T-helper 17 cell (primary cell): ENCODE measurements around the gene GIPC2. TPM values are rescaled to one million over a fixed set of nuclear protein-coding genes. Genes with fewer than 3 reads are reported as not detected.
"Not testable (repeated sequence)": the region's sequence is repeated elsewhere in the genome, so short reads cannot be mapped to it uniquely, and the experiment has no call there.

ENCODE experiments used
- ATAC-seq: fragments of 150-1000 bp; cut with Tn5 transposase; 2 replicates; pipeline ENCODE4 v1.10.0; 2021; ENCODE audit warnings: mild to moderate bottlenecking, moderate library complexity
- DNase-seq, 3 donors: peaks; one replicate each; pipeline versions ENCODE4 v3.0.0 to v3.0.0-alpha.2; 2020 to 2021
- H3K9me3 ChIP-seq: one replicate; pipeline ENCODE4 v1.7.0; 2013; ENCODE audit warnings: low read length, mild to moderate bottlenecking; ENCODE audit not compliant: control insufficient read depth, poor library complexity, severe bottlenecking
- H3K27ac Mint-ChIP-seq: one replicate; pipeline ENCODE4 v1.8.0; 2022; ENCODE audit warnings: mild to moderate bottlenecking, moderate library complexity, mixed read lengths
- H3K27me3 Mint-ChIP-seq: one replicate; pipeline ENCODE4 v1.8.0; 2022; ENCODE audit warnings: mixed read lengths
- H3K36me3 Mint-ChIP-seq: one replicate; pipeline ENCODE4 v1.8.0; 2022; ENCODE audit warnings: low read depth, mixed read lengths
- H3K4me1 Mint-ChIP-seq: one replicate; pipeline ENCODE4 v1.8.0; 2022; ENCODE audit warnings: mild to moderate bottlenecking, mixed read lengths
- H3K4me3 Mint-ChIP-seq: one replicate; pipeline ENCODE4 v1.8.0; 2022; ENCODE audit warnings: mild to moderate bottlenecking, moderate library complexity, mixed read lengths
- total RNA-seq, 4 donors: library from RNA in 2 of 4; stranded (reverse) in 2 of 4; gene quantifications; one replicate each; pipeline ENCODE4 v1.2.3 and lab custom pipeline; 2022 to 2026

GIPC2 gene
- total RNA-seq, 2 donors from 2014 or later = 0.17 TPM; not detected in 1

DNA sequence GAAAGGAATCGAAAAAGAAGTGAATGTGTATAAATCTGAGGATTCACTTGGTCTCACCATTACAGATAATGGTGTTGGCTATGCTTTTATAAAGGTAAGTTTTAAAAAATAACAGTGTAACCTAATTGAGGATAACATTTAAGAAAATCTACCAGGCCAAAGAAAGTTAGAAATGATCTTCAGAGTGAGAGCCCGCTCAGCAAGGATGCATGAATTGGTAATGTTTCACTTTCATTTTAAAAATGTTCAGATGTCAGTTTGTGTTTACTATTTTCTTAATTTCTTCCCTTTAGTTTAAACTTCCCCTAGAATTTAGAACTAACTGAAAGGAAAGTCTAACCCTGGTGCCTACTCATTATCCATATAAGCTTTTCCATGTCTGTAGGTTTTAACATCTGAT lies 35.0 kb downstream of the GIPC2 start:
- Mint-ChIP-seq H3K36me3 (no peaks in the 10 kb centered on the region), H3K4me3 (peak overlapping the region; percentile 60), H3K4me1 (peaks cover 18% of the 10 kb centered on the region), H3K27me3 (no peaks in the 10 kb centered on the region), H3K27ac (peak overlapping the region; percentile 79)
- DNase-seq (no peak), ATAC-seq (no peak)
- no peaks in the 10 kb centered on the region for H3K9me3 ChIP-seq

DNA sequence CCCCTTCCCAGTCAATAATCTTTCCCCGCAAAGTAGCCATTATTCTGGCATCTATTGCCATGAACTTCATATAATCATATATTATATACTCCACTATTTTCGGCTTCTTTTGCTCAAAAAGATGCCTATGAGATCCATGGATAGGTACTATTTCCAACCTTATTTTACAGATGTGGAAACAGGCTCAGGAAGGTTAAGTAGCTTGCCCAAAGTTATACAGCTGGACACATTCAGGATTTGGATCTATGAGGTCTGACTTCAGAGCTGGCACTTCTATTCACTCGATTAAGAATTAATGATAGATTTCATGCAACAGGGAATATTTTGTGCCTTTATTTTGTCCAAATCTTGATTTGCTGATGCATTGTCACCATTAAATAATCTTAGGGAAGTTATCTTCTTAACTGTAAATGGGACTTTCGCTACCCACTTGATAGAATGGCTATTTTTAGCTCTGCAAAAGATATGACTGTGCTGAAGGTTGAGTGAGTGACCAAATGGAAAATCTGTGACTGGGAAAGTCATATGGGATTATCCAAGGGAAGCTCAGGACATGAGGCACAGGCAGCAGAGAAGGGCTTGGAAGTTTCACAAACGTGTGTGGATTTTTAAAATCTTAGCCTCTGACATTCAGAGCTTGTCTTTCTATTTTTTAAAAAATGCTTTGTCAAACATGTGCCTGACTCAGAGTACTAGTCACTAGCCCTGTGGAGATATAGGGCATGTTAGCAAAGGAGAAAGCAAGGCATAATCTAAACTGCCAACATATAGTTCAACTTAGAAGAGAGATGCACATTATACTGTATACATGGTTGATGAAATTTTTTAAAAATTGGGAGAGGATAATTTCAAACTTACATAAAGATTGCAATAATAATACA lies 36.5 kb downstream of the GIPC2 start:
- H3K4me3 Mint-ChIP-seq = no peak overlapping the region
- no peaks in the 10 kb centered on the region for H3K27me3 Mint-ChIP-seq
- no peak for DNase-seq
- H3K27ac Mint-ChIP-seq = no peak overlapping the region
- no peaks in the 10 kb centered on the region for H3K36me3 Mint-ChIP-seq
- no peak for ATAC-seq
- peaks cover 18% of the 10 kb centered on the region for H3K4me1 Mint-ChIP-seq
- H3K9me3 ChIP-seq = peaks cover 8% of the 10 kb centered on the region

DNA sequence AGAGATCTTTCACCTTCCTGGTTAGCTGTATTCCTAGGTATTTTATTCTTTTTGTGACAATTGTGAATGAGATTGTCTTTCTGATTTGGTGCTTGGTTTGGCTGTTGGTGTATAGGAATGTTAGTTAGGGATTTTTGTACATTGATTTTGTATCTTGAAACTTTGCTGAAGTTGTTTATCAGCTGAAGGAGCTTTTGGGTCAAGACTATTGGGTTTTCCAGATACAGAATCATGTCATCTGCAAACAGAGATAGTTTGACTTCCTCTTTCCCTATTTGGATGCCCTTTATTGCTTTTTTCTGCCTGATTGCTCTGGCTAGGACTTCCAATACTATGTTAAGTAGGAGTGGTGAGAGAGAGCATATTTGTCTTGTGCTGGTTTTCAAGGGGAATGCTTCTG lies 38.9 kb downstream of the GIPC2 start:
- H3K4me1 Mint-ChIP-seq, H3K27ac Mint-ChIP-seq, H3K36me3 Mint-ChIP-seq, H3K4me3 Mint-ChIP-seq, ATAC-seq, H3K27me3 Mint-ChIP-seq, DNase-seq, H3K9me3 ChIP-seq: not testable (repeated sequence)

DNA sequence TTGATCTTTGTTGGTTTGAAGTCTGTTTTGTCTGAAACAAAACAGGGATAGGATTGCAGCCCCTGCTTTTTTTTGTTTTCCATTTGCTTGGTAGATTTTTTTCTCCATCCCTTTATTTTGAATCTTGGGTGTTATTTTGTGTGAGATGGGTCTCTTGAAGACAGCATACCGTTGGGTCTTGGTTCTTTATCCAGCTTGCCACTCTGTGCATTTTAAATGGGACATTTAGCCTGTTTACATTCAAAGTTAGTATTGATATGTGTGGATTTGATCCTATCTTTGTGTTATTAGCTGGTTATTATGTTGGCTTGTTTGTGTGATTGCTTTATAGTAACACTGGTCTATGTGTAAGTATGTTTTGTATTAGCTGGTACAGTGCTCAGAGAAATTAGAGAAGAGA lies 40.9 kb downstream of the GIPC2 start:
- peaks cover 8% of the 10 kb centered on the region for H3K9me3 ChIP-seq
- DNase-seq (no peak), ATAC-seq (no peak)
- H3K4me3 Mint-ChIP-seq = no peak overlapping the region
- H3K36me3 Mint-ChIP-seq = peaks cover 3% of the 10 kb centered on the region
- H3K27me3 Mint-ChIP-seq = peaks cover 6% of the 10 kb centered on the region
- peaks cover 2% of the 10 kb centered on the region for H3K4me1 Mint-ChIP-seq
- H3K27ac Mint-ChIP-seq = no peak overlapping the region

DNA sequence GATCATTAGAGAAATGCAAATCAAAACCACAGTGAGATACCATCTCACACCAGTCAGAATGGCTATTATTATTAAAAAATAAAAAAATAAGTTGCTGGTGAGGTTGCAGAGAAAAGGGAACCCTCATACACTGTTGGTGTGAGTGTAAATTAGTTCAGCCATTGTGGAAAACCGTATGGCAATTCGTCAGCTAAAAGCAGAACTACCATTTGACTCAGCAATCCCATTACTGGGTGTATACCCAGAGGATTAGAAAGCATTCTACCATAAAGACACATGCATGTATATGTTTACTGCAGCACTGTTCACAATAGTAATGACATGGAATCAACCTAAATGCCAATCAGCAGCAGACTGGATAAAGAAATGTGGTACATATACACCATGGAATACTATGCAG lies 42.2 kb downstream of the GIPC2 start:
- H3K27ac Mint-ChIP-seq = no peak overlapping the region
- no peak for ATAC-seq
- no peak overlapping the region for H3K4me3 Mint-ChIP-seq
- no peak for DNase-seq
- H3K4me1 Mint-ChIP-seq = peaks cover 2% of the 10 kb centered on the region
- peaks cover 14% of the 10 kb centered on the region for H3K27me3 Mint-ChIP-seq
- peaks cover 8% of the 10 kb centered on the region for H3K9me3 ChIP-seq
- H3K36me3 Mint-ChIP-seq = peaks cover 3% of the 10 kb centered on the region

DNA sequence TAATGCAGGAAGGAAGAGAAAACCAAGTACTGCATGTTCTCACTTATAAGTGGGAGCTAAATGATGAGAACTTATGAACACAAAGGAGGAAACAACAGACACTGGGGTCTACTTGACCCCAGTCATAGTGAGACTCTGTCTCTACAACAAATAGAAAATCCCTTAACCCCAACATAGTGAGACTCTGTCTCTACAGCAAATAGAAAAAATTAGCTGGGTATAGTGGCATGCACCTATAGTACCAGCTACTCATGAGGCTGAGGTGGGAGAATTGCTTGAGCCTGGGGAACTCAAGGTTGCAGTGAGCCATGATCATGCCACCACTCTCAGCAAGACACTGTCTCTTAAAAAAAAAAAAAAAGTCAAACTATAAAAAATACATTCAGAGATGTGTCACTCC lies 42.7 kb downstream of the GIPC2 start:
- Mint-ChIP-seq H3K4me1 (peaks cover 2% of the 10 kb centered on the region), H3K4me3 (no peak overlapping the region), H3K27me3 (peaks cover 14% of the 10 kb centered on the region), H3K36me3 (peaks cover 3% of the 10 kb centered on the region), H3K27ac (no peak overlapping the region)
- ATAC-seq (no peak), DNase-seq (no peak)
- H3K9me3 ChIP-seq = peaks cover 8% of the 10 kb centered on the region

DNA sequence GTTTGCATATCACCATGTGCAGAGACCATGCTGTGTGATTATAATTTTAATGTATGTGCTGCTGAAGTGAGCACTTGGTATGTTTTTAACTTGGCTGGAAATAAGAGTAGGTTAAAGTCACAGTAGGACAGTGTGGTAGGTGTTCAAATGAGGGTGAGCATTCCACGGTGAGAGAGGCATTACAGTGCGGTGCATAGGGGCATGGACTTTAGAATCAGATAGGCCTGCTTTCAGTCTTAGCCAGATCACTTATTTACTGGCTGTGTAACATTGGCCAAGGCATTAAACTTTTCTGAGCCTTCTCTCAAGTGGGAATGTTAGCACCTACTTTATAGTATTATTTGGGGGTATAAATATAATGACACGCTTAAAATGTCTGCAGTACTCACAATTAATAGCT lies 43.2 kb downstream of the GIPC2 start:
- Mint-ChIP-seq H3K36me3 (peaks cover 3% of the 10 kb centered on the region), H3K27me3 (peaks cover 14% of the 10 kb centered on the region), H3K4me1 (peaks cover 2% of the 10 kb centered on the region), H3K27ac (no peak overlapping the region), H3K4me3 (no peak overlapping the region)
- ATAC-seq = no peak
- peaks cover 8% of the 10 kb centered on the region for H3K9me3 ChIP-seq
- no peak for DNase-seq

DNA sequence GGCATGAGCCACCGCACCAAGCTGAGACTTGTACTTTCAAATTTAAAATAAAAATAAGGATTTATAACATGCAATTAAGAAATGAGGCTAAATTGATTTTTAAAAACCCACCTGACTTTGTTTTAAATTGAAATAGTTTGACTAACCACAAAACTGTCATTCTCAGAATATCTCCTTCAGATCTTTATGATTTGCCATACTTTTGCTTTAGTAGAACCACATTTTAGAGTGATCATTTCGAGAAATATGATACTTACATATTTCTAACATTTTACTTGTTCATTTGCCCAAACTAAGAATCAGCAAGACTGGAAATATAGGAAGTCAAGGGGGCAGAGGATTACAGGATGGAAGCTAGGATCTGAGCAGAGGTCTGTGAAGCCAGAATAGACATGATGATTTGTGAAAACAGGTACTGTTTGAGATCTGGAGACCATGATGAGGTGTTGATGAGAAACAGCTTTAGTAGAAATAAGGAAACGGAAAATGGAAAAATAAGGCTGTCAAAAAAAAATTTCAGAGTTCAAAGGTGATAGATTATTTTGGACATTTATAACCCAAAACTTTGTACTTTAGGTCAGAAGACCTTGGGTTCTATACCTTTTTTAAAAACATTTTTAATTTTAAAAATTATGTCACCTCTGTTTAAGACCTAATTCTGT lies 44.8 kb downstream of the GIPC2 start:
- Mint-ChIP-seq H3K4me3 (no peak overlapping the region), H3K36me3 (peaks cover 3% of the 10 kb centered on the region), H3K27me3 (peaks cover 14% of the 10 kb centered on the region), H3K4me1 (peaks cover 2% of the 10 kb centered on the region), H3K27ac (no peak overlapping the region)
- ATAC-seq = no peak
- DNase-seq = no peak
- H3K9me3 ChIP-seq = peaks cover 8% of the 10 kb centered on the region

DNA sequence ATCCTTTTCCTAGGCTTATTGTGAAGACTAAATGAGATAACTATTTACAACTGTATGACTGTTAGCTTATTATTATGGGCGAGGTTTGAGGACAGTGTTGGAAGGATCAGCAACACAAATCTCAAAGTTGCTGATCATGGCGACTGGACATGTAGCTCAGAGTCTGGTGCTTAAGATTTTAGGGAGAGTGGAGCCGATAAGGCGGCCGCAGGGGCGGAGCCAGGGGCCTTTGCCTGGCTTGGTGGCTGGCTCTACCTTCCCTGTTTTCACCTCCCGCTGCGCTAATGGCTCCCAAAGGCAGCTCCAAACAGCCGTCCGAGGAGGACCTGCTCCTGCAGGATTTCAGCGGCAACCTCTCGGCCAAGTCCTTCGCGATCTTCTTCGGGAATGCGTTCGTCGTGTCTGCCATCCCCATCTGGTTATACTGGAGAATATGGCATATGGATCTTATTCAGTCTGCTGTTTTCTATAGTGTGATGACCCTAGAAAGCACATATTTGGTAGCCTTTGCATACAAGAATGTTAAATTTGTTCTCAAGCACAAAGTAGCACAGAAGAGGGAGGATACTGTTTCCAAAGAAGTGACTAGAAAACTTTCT lies 45.5 kb downstream of the GIPC2 start:
- peaks cover 5% of the 10 kb centered on the region for H3K9me3 ChIP-seq
- Mint-ChIP-seq H3K4me3 (no peak overlapping the region), H3K27ac (no peak overlapping the region), H3K36me3 (peaks cover 3% of the 10 kb centered on the region), H3K4me1 (peaks cover 2% of the 10 kb centered on the region), H3K27me3 (peaks cover 14% of the 10 kb centered on the region)
- no peak for DNase-seq
- ATAC-seq = no peak

DNA sequence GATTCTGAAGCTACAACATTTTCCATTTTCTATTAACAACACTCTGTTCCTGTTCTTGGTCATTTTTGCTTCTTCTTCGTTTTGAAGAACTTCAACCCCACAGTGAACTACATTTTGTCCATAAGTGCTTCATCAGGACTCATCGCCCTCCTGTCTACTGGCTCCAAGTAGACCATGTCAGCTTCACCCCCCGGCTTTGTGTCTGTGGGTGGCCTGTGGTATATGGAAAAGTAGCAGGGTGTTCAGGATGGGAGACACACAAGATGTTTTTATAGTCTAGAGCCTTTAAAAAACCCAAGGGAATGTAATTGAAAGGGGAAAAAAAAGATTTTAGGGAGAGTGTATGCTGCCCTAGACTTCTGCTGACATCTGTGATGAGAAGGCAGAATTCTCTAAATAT lies 46.1 kb downstream of the GIPC2 start:
- H3K4me3 Mint-ChIP-seq = no peak overlapping the region
- peaks cover 2% of the 10 kb centered on the region for H3K4me1 Mint-ChIP-seq
- ATAC-seq (no peak), DNase-seq (no peak)
- H3K27me3 Mint-ChIP-seq = peaks cover 15% of the 10 kb centered on the region
- H3K27ac Mint-ChIP-seq = no peak overlapping the region
- H3K36me3 Mint-ChIP-seq = peaks cover 3% of the 10 kb centered on the region
- no peaks in the 10 kb centered on the region for H3K9me3 ChIP-seq

DNA sequence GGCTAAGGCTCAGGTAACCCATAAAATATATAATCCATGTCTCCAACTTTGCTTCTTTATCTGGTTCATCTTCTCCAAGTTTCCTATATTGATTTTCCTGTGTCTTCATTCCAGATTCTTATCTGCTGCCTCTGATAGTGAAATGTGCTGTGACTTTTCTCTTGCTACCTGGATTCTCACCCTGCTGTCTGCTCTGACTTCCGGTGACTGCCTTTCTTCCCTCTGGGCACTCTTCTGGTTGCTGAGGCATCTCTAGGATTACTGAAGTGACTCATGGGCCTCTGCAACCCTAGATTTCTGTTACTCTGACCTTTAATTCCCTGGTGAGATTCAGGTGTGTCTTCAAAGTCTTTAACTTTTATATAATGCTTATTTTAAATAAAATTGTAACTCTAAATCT lies 46.9 kb downstream of the GIPC2 start:
- ATAC-seq = no peak
- DNase-seq = no peak
- H3K9me3 ChIP-seq = no peaks in the 10 kb centered on the region
- no peak overlapping the region for H3K27ac Mint-ChIP-seq
- no peak overlapping the region for H3K4me3 Mint-ChIP-seq
- H3K4me1 Mint-ChIP-seq = peaks cover 2% of the 10 kb centered on the region
- H3K27me3 Mint-ChIP-seq = peaks cover 20% of the 10 kb centered on the region
- peaks cover 3% of the 10 kb centered on the region for H3K36me3 Mint-ChIP-seq

DNA sequence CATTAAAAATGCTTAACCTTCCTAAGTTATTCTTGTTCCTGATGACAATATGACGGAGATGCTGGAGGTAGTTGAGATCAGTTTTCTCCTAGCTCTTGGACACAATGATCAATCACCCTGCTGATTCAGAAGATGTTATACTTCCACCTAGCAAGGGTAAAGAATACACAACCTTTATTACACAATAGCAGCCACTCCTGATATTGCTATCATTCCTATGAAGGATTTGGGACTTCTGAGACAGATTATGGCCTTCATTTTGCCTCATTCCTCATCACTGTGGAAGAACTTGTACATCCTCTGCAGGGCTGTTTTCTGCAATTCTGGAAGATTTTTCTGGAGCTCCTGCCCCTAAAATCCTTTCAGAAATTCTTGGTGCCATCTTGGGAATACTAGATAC lies 47.8 kb downstream of the GIPC2 start:
- Mint-ChIP-seq H3K4me1 (peaks cover 2% of the 10 kb centered on the region), H3K36me3 (peaks cover 3% of the 10 kb centered on the region), H3K27ac (no peak overlapping the region), H3K4me3 (no peak overlapping the region), H3K27me3 (peaks cover 20% of the 10 kb centered on the region)
- ATAC-seq = no peak
- H3K9me3 ChIP-seq = no peaks in the 10 kb centered on the region
- DNase-seq = no peak

DNA sequence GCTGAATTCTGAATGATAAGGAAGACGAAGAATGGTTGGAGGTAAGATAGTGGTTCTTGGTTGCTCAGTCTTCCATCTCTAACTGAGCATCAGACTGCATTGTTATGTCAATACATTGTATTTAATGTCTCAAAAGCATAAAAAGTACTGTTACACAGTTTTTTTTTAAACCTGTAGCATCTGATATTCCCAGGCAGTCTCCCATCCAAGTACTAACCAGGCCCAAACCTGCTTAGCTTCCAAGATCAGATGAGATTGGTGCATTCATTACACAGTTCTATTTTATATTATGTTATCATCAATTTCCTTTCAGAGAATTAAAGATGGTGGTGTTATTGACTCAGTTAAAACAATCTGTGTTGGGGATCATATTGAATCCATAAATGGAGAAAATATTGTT lies 48.9 kb downstream of the GIPC2 start:
- ATAC-seq (no peak), DNase-seq (no peak)
- peaks cover 20% of the 10 kb centered on the region for H3K27me3 Mint-ChIP-seq
- peaks cover 2% of the 10 kb centered on the region for H3K4me1 Mint-ChIP-seq
- no peak overlapping the region for H3K27ac Mint-ChIP-seq
- no peaks in the 10 kb centered on the region for H3K9me3 ChIP-seq
- no peak overlapping the region for H3K4me3 Mint-ChIP-seq
- peaks cover 3% of the 10 kb centered on the region for H3K36me3 Mint-ChIP-seq
